ENCODE measurements around the gene ZBTB46.

- TF ChIP-seq GLIS1 (tag by site-specific recombination; IDR thresholded peaks at IDR 0.05) (no peak), KLF8 (tag by site-specific recombination; IDR thresholded peaks at IDR 0.05) (no peak), CTCF (tag by site-specific recombination; IDR thresholded peaks at IDR 0.05) (no peak), YY1 (tag by site-specific recombination; IDR thresholded peaks at IDR 0.05) (no peak), REST (tag by site-specific recombination; IDR thresholded peaks at IDR 0.05) (no peak), ZBTB21 (tag by site-specific recombination; IDR thresholded peaks at IDR 0.05) (no peak), ZNF501 (tag by site-specific recombination; IDR thresholded peaks at IDR 0.05) (no peak), ZNF747 (tag by site-specific recombination; IDR thresholded peaks at IDR 0.05) (no peak), ZNF184 (tag by site-specific recombination; IDR thresholded peaks at IDR 0.05) (no peak), ZNF658 (tag by site-specific recombination; IDR thresholded peaks at IDR 0.05) (no peak), ZNF529 (tag by site-specific recombination; IDR thresholded peaks at IDR 0.05; ENCODE audit: insufficient replicate concordance) (no peak), KLF10 (tag by site-specific recombination; IDR thresholded peaks at IDR 0.05) (no peak), ZBTB20 (tag by site-specific recombination; IDR thresholded peaks at IDR 0.05) (no peak), SCRT1 (tag by site-specific recombination; IDR thresholded peaks at IDR 0.05; ENCODE audit: borderline replicate concordance) (no peak)
Measured at GRCh38 chr20:63848003-63848911, 17.2 kb upstream of the ZBTB46 start.
